Regular cardiac myocyte (primary cell): ENCODE results near the gene DIAPH3. TPM values are rescaled to one million over a fixed set of nuclear protein-coding genes. Genes with fewer than 3 reads are reported as not detected.

ENCODE experiments used
- total RNA-seq: library from RNA; depleted of rRNA; stranded (reverse); fragments of >200 nt; gene quantifications from 2 replicates; pipeline ENCODE4 v1.2.3, GENCODE V29; 2014

The DIAPH3 gene, protein sequence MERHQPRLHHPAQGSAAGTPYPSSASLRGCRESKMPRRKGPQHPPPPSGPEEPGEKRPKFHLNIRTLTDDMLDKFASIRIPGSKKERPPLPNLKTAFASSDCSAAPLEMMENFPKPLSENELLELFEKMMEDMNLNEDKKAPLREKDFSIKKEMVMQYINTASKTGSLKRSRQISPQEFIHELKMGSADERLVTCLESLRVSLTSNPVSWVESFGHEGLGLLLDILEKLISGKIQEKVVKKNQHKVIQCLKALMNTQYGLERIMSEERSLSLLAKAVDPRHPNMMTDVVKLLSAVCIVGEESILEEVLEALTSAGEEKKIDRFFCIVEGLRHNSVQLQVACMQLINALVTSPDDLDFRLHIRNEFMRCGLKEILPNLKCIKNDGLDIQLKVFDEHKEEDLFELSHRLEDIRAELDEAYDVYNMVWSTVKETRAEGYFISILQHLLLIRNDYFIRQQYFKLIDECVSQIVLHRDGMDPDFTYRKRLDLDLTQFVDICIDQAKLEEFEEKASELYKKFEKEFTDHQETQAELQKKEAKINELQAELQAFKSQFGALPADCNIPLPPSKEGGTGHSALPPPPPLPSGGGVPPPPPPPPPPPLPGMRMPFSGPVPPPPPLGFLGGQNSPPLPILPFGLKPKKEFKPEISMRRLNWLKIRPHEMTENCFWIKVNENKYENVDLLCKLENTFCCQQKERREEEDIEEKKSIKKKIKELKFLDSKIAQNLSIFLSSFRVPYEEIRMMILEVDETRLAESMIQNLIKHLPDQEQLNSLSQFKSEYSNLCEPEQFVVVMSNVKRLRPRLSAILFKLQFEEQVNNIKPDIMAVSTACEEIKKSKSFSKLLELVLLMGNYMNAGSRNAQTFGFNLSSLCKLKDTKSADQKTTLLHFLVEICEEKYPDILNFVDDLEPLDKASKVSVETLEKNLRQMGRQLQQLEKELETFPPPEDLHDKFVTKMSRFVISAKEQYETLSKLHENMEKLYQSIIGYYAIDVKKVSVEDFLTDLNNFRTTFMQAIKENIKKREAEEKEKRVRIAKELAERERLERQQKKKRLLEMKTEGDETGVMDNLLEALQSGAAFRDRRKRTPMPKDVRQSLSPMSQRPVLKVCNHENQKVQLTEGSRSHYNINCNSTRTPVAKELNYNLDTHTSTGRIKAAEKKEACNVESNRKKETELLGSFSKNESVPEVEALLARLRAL
- 7.0 and 25.9 TPM in 2 replicates for total RNA-seq

GRCh38 chr13:60163478-60164233 lies at the start of gene DIAPH3:
Gene DIAPH3, minus strand, starts transcription at chr13:60163928. Its CDS starts 162 bp downstream, at chr13:60163766.

Other genes starting within 250 kb of the DIAPH3 start
- 14.8 and 25.9 TPM in 2 replicates for gene TDRD3, start 233.3 kb upstream of the DIAPH3 start, total RNA-seq